SK-N-SH (cell line): ENCODE data around the gene RPS17. TPM values are rescaled to one million over a fixed set of nuclear protein-coding genes. Genes with fewer than 3 reads are reported as not detected.

Experiments used
- CTCF ChIA-PET: fragments of 300-600, 350-600 bp; formaldehyde crosslinking; extraction: SDS; loops from one replicate; lab custom pipeline; 2021; lab: Yijun Ruan, JAX
- POLR2A ChIA-PET: fragments of 350-600 bp; sonication (Branson Sonifier 250); formaldehyde crosslinking; extraction: SDS; loops from one replicate; lab custom pipeline; 2020; ENCODE audit warnings: antibody characterized with exemption, inconsistent platforms; lab: Yijun Ruan, JAX
- DNase-seq: peaks from one replicate; pipeline ENCODE4 v3.0.0; 2012
- H2AFZ ChIP-seq: fragments of 200-600 bp; sonication (generic); 2 replicates; pipeline ENCODE4 v1.8.1; 2016; ENCODE audit warnings: antibody characterized with exemption, mild to moderate bottlenecking, low read depth
- H3F3A ChIP-seq: fragments of 200-600 bp; sonication (generic); replicated peaks from 2 replicates; pipeline ENCODE3; 2016; ENCODE audit warnings: antibody characterized with exemption, mild to moderate bottlenecking; ENCODE audit not compliant: insufficient read depth
- H3K27ac ChIP-seq, 2 experiments: fragments of 200-500 bp in 1 of 2; fragments of 200-600 bp in 1 of 2; sonication (Bioruptor generic) in 1 of 2; sonication (generic), shearing (Covaris generic) in 1 of 2; 2 replicates each; pipeline versions ENCODE4 v1.5.1 to v1.6.1; 2014 to 2016; ENCODE audit warnings: low read depth in 2 of 2, inconsistent platforms in 1 of 2, low read length in 1 of 2, mild to moderate bottlenecking in 1 of 2, mixed read lengths in 1 of 2
- H3K27me3 ChIP-seq: fragments of 200-600 bp; sonication (generic), shearing (Covaris generic); 2 replicates; pipeline ENCODE4 v1.6.1; 2016; ENCODE audit warnings: mixed run types; ENCODE audit not compliant: insufficient read depth
- H3K36me3 ChIP-seq, 2 experiments: fragments of 200-500 bp in 1 of 2; fragments of 200-600 bp in 1 of 2; sonication (Bioruptor generic) in 1 of 2; sonication (generic) in 1 of 2; replicated peaks in 1 of 2; 2 replicates each; pipeline versions ENCODE3 to v1.5.1; 2014 to 2016; ENCODE audit warnings: low read length in 1 of 2, mild to moderate bottlenecking in 1 of 2; ENCODE audit not compliant: insufficient read depth in 2 of 2, control insufficient read depth in 1 of 2
- H3K4me1 ChIP-seq, 2 experiments: fragments of 200-500 bp in 1 of 2; fragments of 200-600 bp in 1 of 2; sonication (Bioruptor generic) in 1 of 2; sonication (generic), shearing (Covaris generic) in 1 of 2; 2 replicates each; pipeline versions ENCODE4 v1.5.1 to v1.6.1; 2014 to 2016; ENCODE audit warnings: low read depth in 1 of 2, low read length in 1 of 2, mixed run types in 1 of 2; ENCODE audit not compliant: insufficient read depth in 2 of 2, control insufficient read depth in 1 of 2
- H3K4me2 ChIP-seq: fragments of 200-600 bp; sonication (generic), shearing (Covaris generic); 2 replicates; pipeline ENCODE4 v1.6.1; 2017; ENCODE audit warnings: mixed run types
- H3K4me3 ChIP-seq, 2 experiments: fragments of 200-500 bp in 1 of 2; fragments of 200-600 bp in 1 of 2; sonication (Bioruptor generic) in 1 of 2; sonication (generic), shearing (Covaris generic) in 1 of 2; 2 replicates each; pipeline versions ENCODE4 v1.5.1 to v1.8.1; 2014 to 2016; ENCODE audit warnings: low read depth in 2 of 2, inconsistent platforms in 1 of 2, low read length in 1 of 2, mild to moderate bottlenecking in 1 of 2, mixed read lengths in 1 of 2, moderate library complexity in 1 of 2
- H3K79me2 ChIP-seq: fragments of 200-600 bp; sonication (generic); 2 replicates; pipeline ENCODE4 v1.8.1; 2017; ENCODE audit warnings: mild to moderate bottlenecking; ENCODE audit not compliant: insufficient read depth
- H3K9ac ChIP-seq: fragments of 200-600 bp; sonication (generic); 2 replicates; pipeline ENCODE4 v1.6.1; 2017; ENCODE audit warnings: mixed run types
- H3K9me2 ChIP-seq: fragments of 200-600 bp; sonication (generic); 2 replicates; pipeline ENCODE4 v1.6.1; 2017; ENCODE audit warnings: mixed run types
- H3K9me3 ChIP-seq: fragments of 200-600 bp; sonication (generic); 2 replicates; pipeline ENCODE4 v1.6.1; 2017; ENCODE audit warnings: mixed run types, mild to moderate bottlenecking, moderate library complexity
- H4K20me1 ChIP-seq: fragments of 200-600 bp; sonication (generic); 2 replicates; pipeline ENCODE4 v1.6.1; 2017; ENCODE audit warnings: mild to moderate bottlenecking, mixed run types; ENCODE audit not compliant: insufficient read depth
- ELF1 ChIP-seq: IDR thresholded peaks from 2 replicates; pipeline ENCODE4 v1.4.0; 2012
- EP300 ChIP-seq, 2 experiments: IDR thresholded peaks; 2 replicates each; pipeline versions ENCODE4 v1.4.0 to v1.6.1; 2012; ENCODE audit warnings: borderline replicate concordance in 1 of 2, low read depth in 1 of 2, low read length in 1 of 2
- EZH2phosphoT487 ChIP-seq: fragments of 200-600 bp; sonication (generic); IDR thresholded peaks from 2 replicates; pipeline ENCODE4 v1.6.1; 2017; ENCODE audit warnings: low read depth, mixed run types, mild to moderate bottlenecking, antibody characterized with exemption, moderate library complexity, borderline replicate concordance
- FOXM1 ChIP-seq: IDR thresholded peaks from 2 replicates; pipeline ENCODE4 v1.4.0; 2012; ENCODE audit warnings: low read depth, mild to moderate bottlenecking
- GATA2 ChIP-seq: sonication (generic); formaldehyde crosslinking; IDR thresholded peaks from 2 replicates; pipeline ENCODE4 v1.5.0; 2020; ENCODE audit warnings: mild to moderate bottlenecking, missing genetic modification reagents
- NFIC ChIP-seq: IDR thresholded peaks from 2 replicates; pipeline ENCODE4 v1.4.0; 2012; ENCODE audit warnings: borderline replicate concordance
- RAD21 ChIP-seq: IDR thresholded peaks from 2 replicates; pipeline ENCODE4 v1.6.1; 2012; ENCODE audit warnings: mild to moderate bottlenecking, low read length
- RCOR1 ChIP-seq: fragments of 150-350 bp; IDR thresholded peaks from 2 replicates; pipeline ENCODE4 v1.6.1; 2017; ENCODE audit warnings: antibody characterized with exemption, low read length
- RXRA ChIP-seq: IDR thresholded peaks from 2 replicates; pipeline ENCODE4 v1.4.0; 2012; ENCODE audit warnings: low read depth, mild to moderate bottlenecking, borderline replicate concordance
- SMC3 ChIP-seq: IDR thresholded peaks from 2 replicates; pipeline ENCODE4 v1.6.1; 2012; ENCODE audit warnings: low read depth, low read length, improper control_type of control experiment
- TAF1 ChIP-seq: IDR thresholded peaks from 2 replicates; pipeline ENCODE4 v1.6.1; 2012; ENCODE audit warnings: low read depth, mild to moderate bottlenecking, low read length, moderate library complexity, borderline replicate concordance
- TCF12 ChIP-seq: IDR thresholded peaks from 2 replicates; pipeline ENCODE4 v1.4.0; 2012
- YY1 ChIP-seq: IDR thresholded peaks from 2 replicates; pipeline ENCODE4 v1.4.0; 2012; ENCODE audit warnings: low read depth, mild to moderate bottlenecking
- WGBS: methylation state at CpG from one replicate; pipeline ENCODE4 v1.1.6; 2017; ENCODE audit warnings: low lambda C conversion rate; 5-methylcytosine and 5-hydroxymethylcytosine counted together
- polyA plus RNA-seq, 3 experiments: library from polyadenylated mRNA; depleted of rRNA; stranded (reverse); fragments of >200 nt; gene quantifications; 2 replicates each; pipeline ENCODE4 v1.2.3, GENCODE V29; 2012
- TF ChIP-seq, protein P1 (sequence below): IDR thresholded peaks from 2 replicates; pipeline ENCODE4; 2012
- TF ChIP-seq, protein P2 (sequence below): fragments of 200-600 bp; sonication (generic); IDR thresholded peaks from 2 replicates; pipeline ENCODE4 v1.6.1; 2017; ENCODE audit warnings: antibody characterized with exemption, mild to moderate bottlenecking, moderate library complexity
- TF ChIP-seq, protein P3 (sequence below): fragments of 150-350 bp; IDR thresholded peaks from 2 replicates; pipeline ENCODE4 v1.6.1; 2016; ENCODE audit warnings: mild to moderate bottlenecking, low read depth, low read length

Gene RPS17
- polyA plus RNA-seq, 1 of the 3 experiments (the other 2 are of a cell fraction), result 9,168 TPM

DNA sequence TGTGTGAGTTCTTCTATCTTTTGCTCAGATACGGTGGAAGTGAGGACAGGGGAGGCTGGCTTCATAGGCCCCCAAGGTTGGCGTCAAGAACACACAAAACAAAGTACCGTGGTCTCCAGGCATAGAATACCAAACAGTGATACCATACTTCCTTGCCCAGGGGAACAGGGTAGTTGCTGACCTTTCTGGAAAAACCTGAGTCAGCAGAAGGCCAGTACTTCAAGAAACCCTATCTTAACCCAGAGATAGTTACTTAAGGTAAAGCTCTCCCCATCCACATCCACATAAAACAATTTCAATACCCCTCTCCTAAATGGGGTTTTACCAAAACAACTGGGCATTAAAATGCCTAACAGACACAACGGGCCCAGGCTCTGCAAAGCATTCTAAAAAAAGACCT is 29.6 kb upstream of the RPS17 start:
- WGBS, result 75% methylated on average over 4 of the region's 4 CpGs
- H2AFZ ChIP-seq, result no peak overlapping the region
- H3K79me2 ChIP-seq, result no peaks in the 10 kb centered on the region
- H4K20me1 ChIP-seq, result no peaks in the 10 kb centered on the region
- H3K9me3 ChIP-seq, result no peaks in the 10 kb centered on the region
- peaks cover 9 to 21% of the 10 kb centered on the region in 2 experiments; a peak in 2 of 4 replicates for H3K4me1 ChIP-seq
- DNase-seq, result no peak
- no peaks in the 10 kb centered on the region for H3K36me3 ChIP-seq
- H3K27me3 ChIP-seq, result no peaks in the 10 kb centered on the region
- H3K4me3 ChIP-seq, result no peak overlapping the region
- H3K9me2 ChIP-seq, result no peaks in the 10 kb centered on the region
- H3K4me2 ChIP-seq, result no peak overlapping the region
- ChIA-PET CTCF (interaction anchor here (4.1 kb wide), 1 partner anchor 29 kb away, joined by 15 read pairs; the partner anchor contains the start of gene RPS17), POLR2A (no interaction called here)
- H3F3A ChIP-seq, result no peaks in the 10 kb centered on the region
- no peak for TF ChIP-seq TAF1
- TF ChIP-seq ELF1, result no peak
- TF ChIP-seq, protein P1, sequence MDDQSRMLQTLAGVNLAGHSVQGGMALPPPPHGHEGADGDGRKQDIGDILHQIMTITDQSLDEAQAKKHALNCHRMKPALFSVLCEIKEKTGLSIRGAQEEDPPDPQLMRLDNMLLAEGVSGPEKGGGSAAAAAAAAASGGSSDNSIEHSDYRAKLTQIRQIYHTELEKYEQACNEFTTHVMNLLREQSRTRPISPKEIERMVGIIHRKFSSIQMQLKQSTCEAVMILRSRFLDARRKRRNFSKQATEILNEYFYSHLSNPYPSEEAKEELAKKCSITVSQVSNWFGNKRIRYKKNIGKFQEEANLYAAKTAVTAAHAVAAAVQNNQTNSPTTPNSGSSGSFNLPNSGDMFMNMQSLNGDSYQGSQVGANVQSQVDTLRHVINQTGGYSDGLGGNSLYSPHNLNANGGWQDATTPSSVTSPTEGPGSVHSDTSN, result no peak
- no peak overlapping the region for H3K9ac ChIP-seq
- H3K27ac ChIP-seq, result no peak overlapping the region

DNA sequence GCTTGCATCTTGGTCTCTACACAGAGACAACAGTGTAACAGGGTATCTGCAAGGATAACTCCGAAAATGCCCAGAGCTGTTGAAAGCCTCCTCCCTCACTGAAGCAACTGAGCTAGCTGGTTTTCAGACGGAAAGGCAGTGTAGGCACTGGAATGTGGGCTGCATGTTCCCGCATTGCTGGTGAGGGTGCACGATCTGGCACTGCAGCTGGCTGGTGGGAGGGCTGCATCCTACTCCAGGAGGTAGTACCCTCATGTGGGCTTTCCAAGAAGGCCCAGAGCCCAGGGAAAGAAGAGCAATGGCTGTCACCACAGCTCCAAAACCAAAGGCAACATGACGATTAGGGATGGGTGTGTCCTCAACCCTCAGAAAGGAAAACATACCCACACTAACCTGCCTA is 28.7 kb upstream of the RPS17 start:
- Histone ChIP-seq H3F3A (no peaks in the 10 kb centered on the region), H3K9ac (no peak overlapping the region), H3K9me2 (no peaks in the 10 kb centered on the region), H3K4me2 (no peak overlapping the region), H4K20me1 (no peaks in the 10 kb centered on the region), H3K79me2 (no peaks in the 10 kb centered on the region), H3K27ac (no peak overlapping the region), H3K36me3 (no peaks in the 10 kb centered on the region), H3K9me3 (no peaks in the 10 kb centered on the region), H3K4me1 (peaks cover 9 to 21% of the 10 kb centered on the region in 2 experiments; a peak in 2 of 4 replicates), H3K4me3 (no peak overlapping the region), H3K27me3 (no peaks in the 10 kb centered on the region), H2AFZ (no peak overlapping the region)
- TF ChIP-seq ELF1, result no peak
- TF ChIP-seq, protein P2, sequence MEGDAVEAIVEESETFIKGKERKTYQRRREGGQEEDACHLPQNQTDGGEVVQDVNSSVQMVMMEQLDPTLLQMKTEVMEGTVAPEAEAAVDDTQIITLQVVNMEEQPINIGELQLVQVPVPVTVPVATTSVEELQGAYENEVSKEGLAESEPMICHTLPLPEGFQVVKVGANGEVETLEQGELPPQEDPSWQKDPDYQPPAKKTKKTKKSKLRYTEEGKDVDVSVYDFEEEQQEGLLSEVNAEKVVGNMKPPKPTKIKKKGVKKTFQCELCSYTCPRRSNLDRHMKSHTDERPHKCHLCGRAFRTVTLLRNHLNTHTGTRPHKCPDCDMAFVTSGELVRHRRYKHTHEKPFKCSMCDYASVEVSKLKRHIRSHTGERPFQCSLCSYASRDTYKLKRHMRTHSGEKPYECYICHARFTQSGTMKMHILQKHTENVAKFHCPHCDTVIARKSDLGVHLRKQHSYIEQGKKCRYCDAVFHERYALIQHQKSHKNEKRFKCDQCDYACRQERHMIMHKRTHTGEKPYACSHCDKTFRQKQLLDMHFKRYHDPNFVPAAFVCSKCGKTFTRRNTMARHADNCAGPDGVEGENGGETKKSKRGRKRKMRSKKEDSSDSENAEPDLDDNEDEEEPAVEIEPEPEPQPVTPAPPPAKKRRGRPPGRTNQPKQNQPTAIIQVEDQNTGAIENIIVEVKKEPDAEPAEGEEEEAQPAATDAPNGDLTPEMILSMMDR, result no peak
- TF ChIP-seq, protein P3, sequence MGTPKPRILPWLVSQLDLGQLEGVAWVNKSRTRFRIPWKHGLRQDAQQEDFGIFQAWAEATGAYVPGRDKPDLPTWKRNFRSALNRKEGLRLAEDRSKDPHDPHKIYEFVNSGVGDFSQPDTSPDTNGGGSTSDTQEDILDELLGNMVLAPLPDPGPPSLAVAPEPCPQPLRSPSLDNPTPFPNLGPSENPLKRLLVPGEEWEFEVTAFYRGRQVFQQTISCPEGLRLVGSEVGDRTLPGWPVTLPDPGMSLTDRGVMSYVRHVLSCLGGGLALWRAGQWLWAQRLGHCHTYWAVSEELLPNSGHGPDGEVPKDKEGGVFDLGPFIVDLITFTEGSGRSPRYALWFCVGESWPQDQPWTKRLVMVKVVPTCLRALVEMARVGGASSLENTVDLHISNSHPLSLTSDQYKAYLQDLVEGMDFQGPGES, result no peak
- no peak for TF ChIP-seq GATA2 (CRISPR knock-in tag)
- TF ChIP-seq EP300 (IDR thresholded peaks at IDR 0.05; ENCODE audit: borderline replicate concordance in 1 of 2, low read depth in 1 of 2, low read length in 1 of 2), result no peak
- TF ChIP-seq RXRA, result no peak
- no peak for TF ChIP-seq RCOR1
- TF ChIP-seq SMC3, result no peak
- TF ChIP-seq TAF1, result no peak
- no peak for TF ChIP-seq RAD21
- TF ChIP-seq NFIC, result no peak
- no peak for TF ChIP-seq EZH2phosphoT487
- no peak for TF ChIP-seq TCF12
- TF ChIP-seq FOXM1, result no peak
- no peak for TF ChIP-seq YY1
- no peak for DNase-seq
- ChIA-PET CTCF (interaction anchor here (1.4 kb wide), 1 partner anchor 38 kb away, joined by 5 read pairs; no protein-coding TSS in a partner anchor), POLR2A (interaction anchor here (0.7 to 0.9 kb wide), 2 partner anchors 33 to 431 kb away, joined by 3 read pairs; no protein-coding TSS in a partner anchor)
- WGBS, result 86% methylated on average over 4 of the region's 5 CpGs
